ENCODE measurements around the gene DGKI.
"Not testable (repeated sequence)": the region's sequence is repeated elsewhere in the genome, so short reads cannot be mapped to it uniquely, and the experiment has no call there.

The DGKI gene

DNA sequence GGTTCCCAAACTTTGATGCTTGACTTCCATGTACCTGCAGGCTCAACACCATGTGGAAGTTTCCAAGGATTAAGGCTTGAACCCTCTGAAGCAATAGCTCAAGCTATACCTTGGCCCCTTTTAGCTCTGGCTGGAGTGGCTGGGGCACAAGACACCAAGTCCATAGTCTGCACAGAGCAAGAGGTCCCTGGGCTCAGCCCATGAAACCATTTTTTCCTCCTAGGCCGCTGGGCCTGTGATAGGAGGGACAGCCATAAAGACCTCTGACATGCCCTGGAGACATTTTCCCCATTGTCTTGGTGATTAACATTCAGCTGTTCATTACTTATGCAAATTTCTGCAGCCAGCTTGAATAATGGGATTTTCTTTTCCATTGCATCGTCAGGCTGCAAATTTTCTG is 14.4 kb downstream of the DGKI start:
- DNase-seq: no peak
- no peaks in the 10 kb centered on the region for H3K27me3 ChIP-seq (replicated peaks)
- TF ChIP-seq, protein P1, sequence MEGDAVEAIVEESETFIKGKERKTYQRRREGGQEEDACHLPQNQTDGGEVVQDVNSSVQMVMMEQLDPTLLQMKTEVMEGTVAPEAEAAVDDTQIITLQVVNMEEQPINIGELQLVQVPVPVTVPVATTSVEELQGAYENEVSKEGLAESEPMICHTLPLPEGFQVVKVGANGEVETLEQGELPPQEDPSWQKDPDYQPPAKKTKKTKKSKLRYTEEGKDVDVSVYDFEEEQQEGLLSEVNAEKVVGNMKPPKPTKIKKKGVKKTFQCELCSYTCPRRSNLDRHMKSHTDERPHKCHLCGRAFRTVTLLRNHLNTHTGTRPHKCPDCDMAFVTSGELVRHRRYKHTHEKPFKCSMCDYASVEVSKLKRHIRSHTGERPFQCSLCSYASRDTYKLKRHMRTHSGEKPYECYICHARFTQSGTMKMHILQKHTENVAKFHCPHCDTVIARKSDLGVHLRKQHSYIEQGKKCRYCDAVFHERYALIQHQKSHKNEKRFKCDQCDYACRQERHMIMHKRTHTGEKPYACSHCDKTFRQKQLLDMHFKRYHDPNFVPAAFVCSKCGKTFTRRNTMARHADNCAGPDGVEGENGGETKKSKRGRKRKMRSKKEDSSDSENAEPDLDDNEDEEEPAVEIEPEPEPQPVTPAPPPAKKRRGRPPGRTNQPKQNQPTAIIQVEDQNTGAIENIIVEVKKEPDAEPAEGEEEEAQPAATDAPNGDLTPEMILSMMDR (IDR thresholded peaks at IDR 0.05; ENCODE audit: low read depth, low read length, missing control alignments): no peak
- no peak overlapping the region for H3K27ac ChIP-seq
- H3K4me3 ChIP-seq (ENCODE audit: low read depth, low read length): no peak overlapping the region
- H3K36me3 ChIP-seq (replicated peaks): peaks cover 18% of the 10 kb centered on the region
- in situ Hi-C loops (cut with HindIII; ENCODE audit: low pct_ligation_motif_present, low sequenced_read_pairs): no loop called here

DNA sequence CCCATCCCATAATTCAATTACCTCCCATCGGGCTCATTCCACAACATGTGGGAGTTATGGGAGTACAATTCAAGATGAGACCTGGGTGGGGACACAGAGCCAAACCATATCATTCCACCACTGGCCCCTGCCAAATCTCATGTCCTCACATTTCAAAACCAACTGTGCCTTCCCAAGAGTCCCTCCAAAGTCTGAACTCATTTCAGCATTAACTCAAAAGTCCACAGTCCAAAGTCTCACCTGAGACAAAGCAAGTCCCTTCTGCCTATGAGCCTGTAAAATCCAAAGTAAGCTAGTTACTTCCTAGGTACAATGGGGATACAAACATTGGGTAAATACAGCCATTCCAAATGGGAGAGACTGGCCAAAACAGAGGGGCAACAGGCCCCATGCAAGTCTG is 15.2 kb downstream of the DGKI start:
- DNase-seq; H3K27me3 ChIP-seq (replicated peaks); H3K27ac ChIP-seq; H3K4me3 ChIP-seq (ENCODE audit: low read depth, low read length); in situ Hi-C loops (cut with HindIII; ENCODE audit: low pct_ligation_motif_present, low sequenced_read_pairs): not testable (repeated sequence)
- peaks cover 18% of the 10 kb centered on the region for H3K36me3 ChIP-seq (replicated peaks)

- in situ Hi-C loops (cut with HindIII; ENCODE audit: low pct_ligation_motif_present, low sequenced_read_pairs): no loop called here
Measured at GRCh38 chr7:137829337-137829992, 17.3 kb downstream of the DGKI start.

GRCh38 chr7:137828456-137828855 is 18.3 kb downstream of the DGKI start:
- in situ Hi-C loops (cut with HindIII; ENCODE audit: low pct_ligation_motif_present, low sequenced_read_pairs): no loop called here
- Histone ChIP-seq H3K27me3 (replicated peaks) (no peaks in the 10 kb centered on the region), H3K36me3 (replicated peaks) (peaks cover 6% of the 10 kb centered on the region), H3K27ac (no peak overlapping the region), H3K4me3 (ENCODE audit: low read depth, low read length) (no peak overlapping the region)
- TF ChIP-seq, protein P1 (IDR thresholded peaks at IDR 0.05; ENCODE audit: low read depth, low read length, missing control alignments): no peak
- DNase-seq: no peak

More at GRCh38 chr7:137829337-137829992, 17.3 kb downstream of the DGKI start:
- TF ChIP-seq, protein P1 (IDR thresholded peaks at IDR 0.05; ENCODE audit: low read depth, low read length, missing control alignments): no peak
- no peak for DNase-seq
- Histone ChIP-seq H3K36me3 (replicated peaks) (peaks cover 15% of the 10 kb centered on the region), H3K27ac (no peak overlapping the region), H3K27me3 (replicated peaks) (no peaks in the 10 kb centered on the region), H3K4me3 (ENCODE audit: low read depth, low read length) (no peak overlapping the region)

- no peak for DNase-seq
- Histone ChIP-seq H3K4me3 (ENCODE audit: low read depth, low read length) (no peak overlapping the region), H3K27me3 (replicated peaks) (no peaks in the 10 kb centered on the region), H3K36me3 (replicated peaks) (no peaks in the 10 kb centered on the region), H3K27ac (no peak overlapping the region)
- TF ChIP-seq, protein P1 (IDR thresholded peaks at IDR 0.05; ENCODE audit: low read depth, low read length, missing control alignments): no peak
- in situ Hi-C loops (cut with HindIII; ENCODE audit: low pct_ligation_motif_present, low sequenced_read_pairs): no loop called here
Measured at GRCh38 chr7:137825489-137825888, 21.3 kb downstream of the DGKI start.

DNA sequence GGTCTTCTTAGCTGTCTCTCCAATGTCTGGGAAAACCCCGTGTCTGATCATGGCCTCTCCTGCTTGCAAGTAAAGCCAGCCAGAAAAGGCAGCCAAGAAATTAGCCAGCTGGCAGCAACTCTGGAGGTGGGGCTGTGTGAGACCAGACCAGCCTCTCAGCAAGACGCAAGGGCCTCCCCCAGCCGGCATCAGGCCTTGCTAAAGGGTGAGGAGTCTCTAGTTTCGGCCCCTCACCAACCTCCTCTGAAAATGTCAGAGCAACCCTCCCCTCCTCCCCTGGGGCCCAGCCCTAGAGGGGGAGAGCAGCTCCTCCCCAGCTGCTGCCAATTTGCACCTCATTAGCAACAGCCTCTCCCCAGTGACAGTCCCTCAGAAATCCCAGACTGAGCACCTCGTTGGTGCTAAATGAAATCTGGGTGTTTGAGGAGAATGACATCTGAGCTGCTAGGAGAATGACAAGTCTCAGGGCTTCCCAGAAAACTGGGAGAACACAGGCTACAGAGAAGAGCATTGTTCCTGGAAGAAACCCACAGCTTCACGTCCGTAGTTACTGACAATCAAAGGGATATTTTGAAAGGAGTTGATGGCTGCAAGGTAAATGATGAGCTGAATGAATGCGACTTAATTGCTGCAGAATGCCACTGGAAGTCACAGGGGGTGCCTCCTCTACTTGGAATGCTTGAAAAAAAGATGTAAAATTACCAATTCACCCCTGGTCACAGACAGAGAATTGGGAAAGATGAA is 25.9 kb downstream of the DGKI start:
- Histone ChIP-seq H3K36me3 (replicated peaks) (no peaks in the 10 kb centered on the region), H3K4me3 (ENCODE audit: low read depth, low read length) (no peak overlapping the region), H3K27me3 (replicated peaks) (no peaks in the 10 kb centered on the region), H3K27ac (no peak overlapping the region)
- TF ChIP-seq, protein P1 (IDR thresholded peaks at IDR 0.05; ENCODE audit: low read depth, low read length, missing control alignments): no peak
- in situ Hi-C loops (cut with HindIII; ENCODE audit: low pct_ligation_motif_present, low sequenced_read_pairs): no loop called here
- DNase-seq: peak; percentile 60

Measured in brain microvascular endothelial cell (primary cell).